Hypothalamus (tissue), 51 donors: ENCODE data around the gene EPN3.

Experiments used
- DNase-seq, 51 donors: peaks; one replicate each; lab custom pipeline; 2025; lab: John Stamatoyannopoulos, UW

EPN3 gene

DNA sequence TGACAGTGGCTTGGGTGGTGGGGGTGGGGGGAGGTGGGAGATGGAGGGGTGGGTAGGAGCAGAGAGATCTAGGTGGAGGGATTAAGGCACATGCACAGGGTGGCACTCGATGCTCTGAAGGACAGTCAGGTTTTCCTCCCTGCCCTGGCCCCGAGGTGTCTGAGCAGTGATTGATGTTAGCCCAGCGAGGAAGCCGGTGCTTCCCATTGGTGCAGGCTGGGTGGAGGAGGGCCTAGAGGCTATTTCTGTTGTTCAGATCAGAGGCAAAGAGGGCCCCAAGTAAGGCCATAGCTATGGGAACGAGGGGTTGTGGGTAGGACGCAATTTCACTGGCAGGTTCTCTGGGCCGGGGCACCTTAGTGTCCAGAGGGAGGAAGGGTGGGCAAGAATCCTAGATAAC lies 51.1 kb downstream of the EPN3 start:
- no peak for DNase-seq

DNA sequence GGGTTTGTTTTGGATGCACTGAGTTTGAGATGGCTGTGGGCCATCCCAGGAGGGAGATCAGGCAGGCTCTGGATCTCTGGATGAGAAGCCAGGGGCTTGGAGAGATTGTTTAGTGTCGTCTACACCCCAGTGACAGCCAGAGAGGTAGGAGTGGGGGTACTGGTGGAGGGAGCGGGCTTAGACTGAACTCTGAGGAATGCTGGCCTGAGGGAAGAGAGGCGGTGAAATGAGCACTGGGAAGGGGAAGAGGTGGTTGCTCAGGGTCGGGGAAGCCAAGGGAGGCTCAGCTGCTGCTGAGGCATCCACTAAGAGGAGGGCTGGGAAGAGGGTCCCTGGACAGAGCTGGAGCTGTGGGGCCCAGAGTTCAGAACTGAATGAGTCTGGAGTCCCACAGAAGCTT lies 51.6 kb downstream of the EPN3 start:
- no peak for DNase-seq

DNA sequence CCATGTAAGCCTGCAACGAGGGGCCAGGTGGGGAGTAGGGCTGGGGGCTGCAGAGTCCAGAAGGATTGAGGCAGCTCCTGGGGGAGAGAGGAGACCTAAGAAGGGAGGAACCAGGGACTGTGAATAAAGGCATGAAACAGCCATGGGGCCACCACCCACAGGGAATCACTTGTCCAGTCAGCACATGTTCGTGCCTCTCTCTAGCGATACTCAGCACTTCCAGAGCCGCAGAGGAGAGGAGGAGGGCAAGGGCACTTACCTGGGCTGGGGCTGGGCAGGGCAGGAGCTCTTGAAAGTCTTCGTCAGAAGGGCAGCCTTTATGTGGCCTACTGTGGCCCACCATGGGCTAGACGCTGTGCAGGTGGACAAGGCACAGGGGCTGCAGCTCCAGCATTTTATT lies 52.2 kb downstream of the EPN3 start:
- DNase-seq: no peak

DNA sequence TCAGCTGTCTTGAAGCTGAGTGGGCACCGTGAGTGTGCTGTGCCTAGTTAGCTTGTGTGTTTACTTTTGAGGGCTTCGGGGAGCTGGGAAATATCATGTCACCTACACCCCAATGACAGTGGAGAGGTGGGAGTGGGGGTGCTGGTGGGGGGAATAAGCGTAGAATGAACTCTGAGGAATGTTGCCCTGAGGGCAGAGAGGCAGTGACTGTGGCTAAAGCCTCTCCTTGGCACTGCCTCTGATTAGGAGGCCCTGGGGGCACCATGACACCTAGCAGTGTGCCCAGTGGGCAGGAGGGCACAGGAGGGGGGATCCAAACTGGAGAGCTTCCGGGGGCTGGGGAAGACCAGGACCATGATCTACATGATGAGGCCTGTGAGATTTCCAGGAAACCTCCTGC lies 52.8 kb downstream of the EPN3 start:
- DNase-seq: no peak

DNA sequence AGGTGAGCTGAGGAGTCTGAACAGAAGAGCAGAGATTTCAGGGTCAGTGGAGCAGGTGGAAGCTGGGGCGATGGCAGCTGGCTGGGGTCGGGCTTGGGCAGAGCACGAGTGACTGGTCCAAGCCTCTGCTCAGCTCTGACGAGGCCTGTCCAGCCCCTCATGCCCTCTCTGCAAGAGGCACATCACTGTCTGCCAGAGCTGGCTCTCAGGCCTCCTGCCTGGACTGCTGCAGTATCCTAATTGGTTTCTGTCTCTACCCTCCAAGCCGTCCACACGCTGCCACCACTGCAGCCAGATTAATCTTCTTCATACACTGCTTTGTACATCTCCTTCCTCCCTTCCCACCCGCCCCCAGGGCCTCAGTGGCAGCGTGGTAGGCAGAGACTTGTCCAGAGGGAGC lies 53.4 kb downstream of the EPN3 start:
- no peak for DNase-seq

DNA sequence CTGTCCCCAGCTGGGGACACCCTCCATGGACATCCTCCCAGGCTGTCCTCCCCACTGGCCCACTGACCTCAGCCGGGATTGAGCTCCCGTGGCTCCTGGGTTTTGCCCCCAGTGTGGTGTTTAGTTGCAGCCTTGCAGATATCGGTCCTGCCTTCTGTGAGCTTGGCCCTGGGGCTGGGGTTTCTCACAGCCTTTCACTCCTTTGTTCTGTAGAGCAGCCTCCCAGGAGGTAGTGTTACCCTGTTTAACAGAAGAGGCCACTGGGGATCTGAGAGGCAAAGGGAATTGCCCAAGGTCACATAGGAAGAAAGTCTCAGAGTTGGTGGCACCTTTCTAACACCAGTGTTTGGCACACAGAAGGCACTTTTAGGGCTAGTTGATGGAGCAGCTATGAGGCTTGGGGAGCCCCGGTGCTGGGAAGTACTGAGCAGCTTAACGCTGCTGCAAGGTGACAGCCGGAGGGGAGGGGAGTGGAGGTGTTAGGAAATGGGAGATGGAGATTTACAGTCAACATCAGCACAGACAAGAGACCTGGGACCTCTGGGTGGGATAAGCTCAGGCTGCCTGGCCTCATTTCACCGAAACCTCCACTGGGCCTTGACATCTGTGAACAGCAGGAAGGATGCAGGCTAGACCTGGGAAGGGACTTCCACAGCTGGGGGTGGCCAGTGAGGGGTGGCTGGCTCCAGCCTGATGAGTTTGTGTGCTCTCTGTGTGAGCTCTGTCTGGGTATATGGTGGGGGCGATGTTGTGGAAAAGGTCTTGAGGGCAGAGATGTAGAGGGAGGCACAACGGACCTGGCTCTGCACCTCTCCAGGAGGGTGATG lies 54.1 kb downstream of the EPN3 start:
- DNase-seq: no peak

DNA sequence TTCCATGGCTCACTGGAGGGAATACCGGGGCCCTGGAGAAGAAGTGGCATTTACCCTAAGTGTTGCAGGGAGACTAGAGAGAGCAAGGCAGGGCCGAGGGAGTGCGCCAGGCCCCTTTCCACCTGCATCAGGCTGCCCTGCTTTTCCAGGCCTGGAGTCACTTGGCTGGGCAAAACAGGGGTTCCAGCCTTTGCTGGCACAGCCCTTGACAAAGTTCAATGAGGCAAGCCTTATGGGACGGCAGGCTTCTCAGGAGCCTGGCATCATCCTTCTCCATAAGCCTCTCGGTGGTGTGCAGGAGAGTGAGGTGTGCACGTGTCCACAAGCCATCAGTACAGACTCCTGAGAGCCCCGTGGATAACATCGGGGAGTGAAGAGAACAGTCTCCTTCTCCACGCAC lies 55.0 kb downstream of the EPN3 start:
- DNase-seq: no peak

DNA sequence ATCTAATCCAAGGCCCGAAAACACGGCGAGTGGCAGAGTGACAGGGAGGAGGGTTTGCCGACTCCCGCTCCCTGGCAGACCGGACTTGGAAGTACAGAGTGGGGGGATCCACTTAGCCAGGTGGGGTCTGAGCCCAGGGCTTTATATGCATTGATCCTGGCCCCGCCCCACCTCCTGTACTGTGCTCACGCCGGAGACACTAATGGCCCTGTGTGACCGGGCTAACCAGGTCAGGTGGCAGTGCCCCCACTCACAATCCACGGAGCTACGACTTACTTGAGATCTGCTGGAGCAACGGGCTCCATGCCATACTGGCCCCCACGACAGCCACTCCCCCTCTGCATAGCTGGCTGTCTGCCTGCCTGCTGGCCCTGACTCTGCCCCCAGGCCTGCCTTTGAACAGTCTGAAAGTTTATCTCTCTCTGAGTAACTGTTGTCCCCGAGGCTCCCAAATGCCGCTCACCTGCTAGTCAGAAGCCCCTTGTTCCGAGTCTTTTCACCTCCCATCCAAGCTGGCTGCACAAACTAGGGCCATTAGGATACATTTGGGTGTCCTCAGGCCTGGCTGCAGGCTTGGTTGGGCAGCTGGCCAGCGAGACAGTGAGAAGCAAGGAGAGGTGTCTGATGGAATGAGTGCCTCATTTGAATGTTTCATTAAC lies 56.0 kb downstream of the EPN3 start:
- no peak for DNase-seq

DNA sequence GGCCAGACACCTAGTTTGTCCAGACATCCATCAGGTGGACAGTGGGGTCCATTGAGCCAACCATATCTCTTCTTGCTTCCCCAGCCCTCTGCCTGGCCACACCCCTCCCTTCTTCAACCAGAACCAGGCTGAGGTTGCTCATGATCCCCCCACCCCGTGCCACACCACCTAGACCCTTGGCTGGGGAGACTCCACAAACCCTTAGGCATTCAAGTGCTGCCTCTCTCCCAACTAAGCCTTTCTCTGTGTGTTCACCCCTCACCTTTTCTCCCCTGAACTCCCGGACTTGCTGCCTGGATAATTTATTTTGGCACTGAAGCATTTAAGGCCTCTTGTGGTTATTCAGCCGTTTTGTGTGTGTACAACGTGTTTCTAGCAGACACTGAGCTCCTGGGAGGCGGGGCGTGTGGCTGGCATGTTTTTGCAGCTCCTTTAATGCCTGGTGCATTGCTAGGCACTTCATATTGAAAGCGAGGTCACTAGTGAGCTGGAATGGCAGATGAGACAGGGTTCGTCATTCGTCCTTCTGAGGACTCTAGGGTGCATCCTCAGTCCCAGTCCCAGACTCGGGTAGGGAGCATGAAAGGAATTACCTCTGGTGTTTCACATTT lies 56.7 kb downstream of the EPN3 start:
- DNase-seq: peak in 3 of 51 donors; percentile 10 to 21 (median 12)

DNA sequence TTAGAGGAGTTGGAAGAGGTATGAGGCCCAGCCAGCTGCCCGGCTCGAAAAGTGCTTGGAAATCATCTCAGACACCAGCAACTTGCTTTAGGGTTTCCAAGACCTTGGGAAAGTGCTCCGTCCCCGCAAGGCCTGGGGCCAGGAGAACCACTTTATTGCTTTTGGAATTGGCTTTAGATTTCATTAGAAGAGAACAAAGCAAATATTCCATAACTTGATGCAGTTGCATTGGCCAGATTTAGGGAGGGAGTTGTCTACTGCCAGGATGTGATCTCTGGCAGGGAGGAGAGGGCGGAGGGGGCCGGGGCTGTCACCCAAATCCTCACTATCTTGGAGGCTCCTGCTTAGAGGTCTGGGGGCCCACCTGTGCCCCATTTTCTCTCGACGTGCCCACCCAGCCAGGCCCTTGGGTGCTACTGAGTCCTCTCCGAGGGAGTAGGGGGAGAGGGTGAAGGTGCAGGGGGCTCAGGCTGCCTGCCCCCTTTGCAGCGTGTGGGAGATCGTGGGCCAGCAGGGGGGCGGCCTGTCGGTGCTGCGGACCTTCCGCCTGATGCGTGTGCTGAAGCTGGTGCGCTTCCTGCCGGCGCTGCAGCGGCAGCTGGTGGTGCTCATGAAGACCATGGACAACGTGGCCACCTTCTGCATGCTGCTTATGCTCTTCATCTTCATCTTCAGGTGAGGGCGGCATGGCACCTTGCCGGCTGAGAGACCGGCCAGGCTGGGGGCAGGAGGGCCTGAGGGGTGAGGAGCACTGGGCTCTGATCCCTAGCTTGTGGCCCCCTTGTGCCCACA lies 58.6 kb downstream of the EPN3 start:
- no peak for DNase-seq

DNA sequence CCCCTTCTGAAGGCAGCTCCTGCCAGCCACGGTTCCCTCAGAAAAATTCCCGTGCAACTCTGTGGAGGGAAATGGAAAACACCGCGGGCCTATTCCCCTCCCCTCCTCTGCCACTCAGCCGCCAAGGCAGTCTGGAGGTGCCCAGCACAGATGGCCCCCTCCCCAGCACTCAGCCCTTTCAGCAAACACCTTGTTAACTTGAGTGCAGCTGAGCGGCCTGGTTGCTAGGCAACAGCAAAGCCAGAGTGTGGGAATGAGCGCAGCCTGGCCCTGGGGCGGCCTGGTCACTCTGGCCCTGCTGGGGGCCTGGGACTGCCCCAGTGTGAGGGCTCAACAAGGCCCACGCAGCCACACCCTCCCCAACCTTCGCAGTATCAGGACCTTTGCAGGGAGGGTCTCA lies 60.8 kb downstream of the EPN3 start:
- DNase-seq: peak in 20 of 51 donors; percentile 5 to 56 (median 32)
